Measurements from ENCODE around the gene PSMA3.

The PSMA3 gene

DNA sequence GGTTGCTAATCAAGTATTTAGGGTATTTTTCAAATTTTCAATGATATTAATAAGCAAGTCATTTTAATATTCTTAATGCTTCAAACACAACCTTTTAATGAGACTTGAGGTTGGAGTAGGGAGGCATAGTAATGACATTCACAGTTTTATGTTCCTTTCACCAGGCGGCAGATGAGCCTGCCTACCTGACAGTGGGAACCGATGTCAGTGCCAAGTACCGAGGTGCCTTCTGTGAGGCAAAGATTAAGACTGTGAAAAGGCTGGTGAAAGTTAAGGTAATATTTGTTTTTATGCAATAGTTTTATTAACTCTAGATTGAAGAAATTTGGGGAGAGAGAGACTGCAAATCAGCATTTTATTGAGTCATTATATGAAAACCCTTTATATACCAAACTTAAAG, 56.8 kb downstream of the PSMA3 start:
- no peak for DNase-seq

DNA sequence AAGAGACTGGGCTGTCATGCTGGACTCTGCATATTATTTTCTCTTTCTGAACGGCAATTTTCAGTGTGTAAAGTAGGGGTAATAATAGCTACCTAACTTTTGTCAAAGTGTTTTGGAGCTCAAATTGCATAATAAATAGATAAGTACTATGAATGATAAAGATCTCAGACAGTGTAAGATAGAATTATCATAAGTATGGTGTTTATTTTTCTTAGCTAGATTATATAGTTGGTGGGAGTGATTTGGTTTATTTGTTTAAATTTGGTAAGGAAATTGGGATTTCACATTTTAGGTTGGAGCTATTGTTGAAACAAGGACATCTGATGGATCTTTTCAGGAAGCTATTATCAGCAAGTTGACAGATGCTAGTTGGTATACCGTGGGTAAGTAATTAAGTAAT, 61.1 kb downstream of the PSMA3 start:
- DNase-seq: no peak

DNA sequence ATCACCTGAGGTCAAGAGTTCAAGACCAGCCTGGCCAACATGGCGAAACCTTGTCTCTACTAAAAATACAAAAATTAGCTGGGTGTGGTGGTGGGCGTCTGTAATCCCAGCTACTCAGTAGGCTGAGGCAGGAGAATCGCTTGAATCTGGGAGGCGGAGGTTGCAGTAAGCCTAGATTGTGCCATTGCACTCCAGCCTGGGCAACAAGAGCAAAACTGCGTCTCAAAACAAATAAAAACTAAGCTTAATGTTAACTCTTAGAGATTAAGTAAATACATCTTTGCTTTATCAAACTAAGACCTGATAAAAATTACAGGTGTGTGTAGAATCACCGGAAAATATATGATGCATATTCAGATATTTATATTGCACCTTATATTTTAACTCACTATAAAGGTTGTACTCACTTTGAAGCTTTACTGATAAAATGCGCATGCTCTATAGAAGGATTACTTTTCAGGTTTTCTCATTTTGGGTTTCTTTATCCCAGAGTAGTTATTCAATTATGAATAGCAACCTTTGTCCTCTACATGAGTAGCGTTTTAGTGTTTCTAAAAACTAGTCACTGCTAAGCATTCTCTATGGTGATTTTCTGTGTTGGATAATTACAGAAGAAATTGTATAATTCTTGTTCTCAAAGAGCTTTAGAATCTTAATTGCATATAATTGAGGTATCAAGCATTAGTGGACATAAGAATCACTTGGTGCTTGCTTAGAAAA, 63.1 kb downstream of the PSMA3 start:
- no peak for DNase-seq

DNA sequence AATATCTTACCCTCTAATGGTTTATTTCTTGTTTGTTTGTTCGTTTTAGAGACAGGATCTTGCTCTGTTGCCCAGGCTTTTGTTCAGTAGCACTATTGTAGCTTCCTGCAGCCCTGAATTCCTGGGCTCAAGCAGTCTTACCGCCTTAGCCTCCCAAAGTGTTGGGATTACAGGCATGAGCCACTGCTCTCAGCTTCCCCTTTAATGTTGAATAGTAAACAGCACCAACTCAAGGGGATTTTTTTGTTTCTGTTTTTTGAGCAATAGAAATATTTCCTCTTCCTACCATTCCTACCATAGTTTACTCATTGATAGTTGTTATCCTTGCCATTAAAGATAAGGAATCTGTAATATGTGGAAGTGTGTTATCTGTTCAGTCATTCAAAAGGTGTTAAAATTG, 64.4 kb downstream of the PSMA3 start:
- no peak for DNase-seq

DNA sequence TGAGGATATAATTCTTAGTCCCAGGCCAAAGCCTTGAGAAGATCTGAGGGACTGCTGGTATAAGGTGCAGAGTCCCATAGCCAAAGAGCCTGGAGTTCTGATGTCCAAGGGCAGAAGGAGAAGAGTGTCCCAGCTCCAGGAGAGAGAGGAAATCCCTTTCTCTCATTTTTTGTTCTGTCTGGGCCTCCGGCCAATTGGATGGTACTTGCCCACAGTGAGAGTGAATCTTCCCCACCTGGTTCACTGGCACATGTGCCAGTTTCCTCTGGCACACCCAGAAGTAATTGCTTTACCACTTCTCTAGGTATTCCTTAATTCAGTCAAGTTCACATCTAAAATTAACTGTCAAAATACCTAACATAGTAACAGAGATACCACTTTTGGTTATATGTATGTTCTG, 69.1 kb downstream of the PSMA3 start:
- no peak for DNase-seq

DNA sequence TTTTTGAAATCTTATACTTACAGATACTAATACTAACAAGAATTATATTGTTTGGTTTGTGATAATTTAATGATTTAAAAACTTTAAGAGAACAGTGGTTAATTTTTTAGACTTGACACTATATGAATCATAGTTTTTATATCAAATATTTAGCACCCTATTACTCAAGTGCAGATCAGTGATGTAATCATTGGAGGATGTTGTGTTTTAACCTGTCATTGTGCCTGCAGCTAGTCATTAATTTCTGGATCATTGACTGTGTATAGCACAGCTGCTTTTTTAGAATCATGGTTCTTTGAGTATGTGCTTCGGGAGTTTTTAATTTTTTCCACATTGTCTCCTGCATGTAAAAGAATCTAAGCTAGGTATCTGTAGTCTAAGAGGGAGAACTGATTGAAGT, 71.0 kb downstream of the PSMA3 start:
- DNase-seq: no peak
